Measurements from ENCODE around the gene LCE2D. TPM values are rescaled to one million over a fixed set of nuclear protein-coding genes. Genes with fewer than 3 reads are reported as not detected.
"Not testable (repeated sequence)": the region's sequence is repeated elsewhere in the genome, so short reads cannot be mapped to it uniquely, and the experiment has no call there.

LCE2D gene
- total RNA-seq, 1 experiment from 2014 or later, result not detected

GRCh38 chr1:152657677-152658076 is 5.5 kb upstream of the LCE2D start:
- Histone ChIP-seq H3K4me3 (ENCODE audit: low read depth in 2 of 2, low read length in 2 of 2) (no peak overlapping the region), H3K36me3 (ENCODE audit: control insufficient read depth, insufficient read depth, low read length) (no peaks in the 10 kb centered on the region), H3K9me3 (ENCODE audit: control insufficient read depth, insufficient read depth, low read depth, low read length) (no peaks in the 10 kb centered on the region), H3K27ac (ENCODE audit: low read length) (no peak overlapping the region), H3K4me1 (ENCODE audit: control insufficient read depth, insufficient read depth, low read length) (no peaks in the 10 kb centered on the region), H3K27me3 (ENCODE audit: control insufficient read depth, insufficient read depth, low read length) (peaks cover 10% of the 10 kb centered on the region)
- no peak for ATAC-seq
- intact Hi-C loops (cut with micrococcal nuclease; ENCODE audit: unreplicated experiment), result loop anchor here (5.0 to 10.0 kb wide), 2 partner anchors 210 to 567 kb away; no protein-coding TSS in a partner anchor
- no TSS peak for BruUV-seq (replicated peaks)
- DNase-seq (ENCODE audit: low read depth, low spot score), result no peak
- in situ Hi-C loops (cut with HindIII; ENCODE audit: low pct_unique_long_range_greater_than_20kb, low sequenced_read_pairs), result no loop called here
- CTCF ChIA-PET, result no interaction called here
- POLR2A ChIA-PET, result no interaction called here
- TF ChIP-seq TCF7L2 (IDR thresholded peaks at IDR 0.05; ENCODE audit: low read depth, low read length), result no peak
- TF ChIP-seq SIN3A (IDR thresholded peaks at IDR 0.05; ENCODE audit: borderline replicate concordance, insufficient read depth, low read depth, low read length), result no peak
- TF ChIP-seq, protein P1, sequence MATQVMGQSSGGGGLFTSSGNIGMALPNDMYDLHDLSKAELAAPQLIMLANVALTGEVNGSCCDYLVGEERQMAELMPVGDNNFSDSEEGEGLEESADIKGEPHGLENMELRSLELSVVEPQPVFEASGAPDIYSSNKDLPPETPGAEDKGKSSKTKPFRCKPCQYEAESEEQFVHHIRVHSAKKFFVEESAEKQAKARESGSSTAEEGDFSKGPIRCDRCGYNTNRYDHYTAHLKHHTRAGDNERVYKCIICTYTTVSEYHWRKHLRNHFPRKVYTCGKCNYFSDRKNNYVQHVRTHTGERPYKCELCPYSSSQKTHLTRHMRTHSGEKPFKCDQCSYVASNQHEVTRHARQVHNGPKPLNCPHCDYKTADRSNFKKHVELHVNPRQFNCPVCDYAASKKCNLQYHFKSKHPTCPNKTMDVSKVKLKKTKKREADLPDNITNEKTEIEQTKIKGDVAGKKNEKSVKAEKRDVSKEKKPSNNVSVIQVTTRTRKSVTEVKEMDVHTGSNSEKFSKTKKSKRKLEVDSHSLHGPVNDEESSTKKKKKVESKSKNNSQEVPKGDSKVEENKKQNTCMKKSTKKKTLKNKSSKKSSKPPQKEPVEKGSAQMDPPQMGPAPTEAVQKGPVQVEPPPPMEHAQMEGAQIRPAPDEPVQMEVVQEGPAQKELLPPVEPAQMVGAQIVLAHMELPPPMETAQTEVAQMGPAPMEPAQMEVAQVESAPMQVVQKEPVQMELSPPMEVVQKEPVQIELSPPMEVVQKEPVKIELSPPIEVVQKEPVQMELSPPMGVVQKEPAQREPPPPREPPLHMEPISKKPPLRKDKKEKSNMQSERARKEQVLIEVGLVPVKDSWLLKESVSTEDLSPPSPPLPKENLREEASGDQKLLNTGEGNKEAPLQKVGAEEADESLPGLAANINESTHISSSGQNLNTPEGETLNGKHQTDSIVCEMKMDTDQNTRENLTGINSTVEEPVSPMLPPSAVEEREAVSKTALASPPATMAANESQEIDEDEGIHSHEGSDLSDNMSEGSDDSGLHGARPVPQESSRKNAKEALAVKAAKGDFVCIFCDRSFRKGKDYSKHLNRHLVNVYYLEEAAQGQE (IDR thresholded peaks at IDR 0.05; ENCODE audit: insufficient read depth in 1 of 2, low read depth in 2 of 2, low read length in 1 of 2), result no peak

- DNase-seq (ENCODE audit: low read depth, low spot score), result no peak
- BruUV-seq (replicated peaks), result no TSS peak
- Histone ChIP-seq H3K4me1 (ENCODE audit: control insufficient read depth, insufficient read depth, low read length) (no peaks in the 10 kb centered on the region), H3K27ac (ENCODE audit: low read length) (no peak overlapping the region), H3K4me3 (ENCODE audit: low read depth in 2 of 2, low read length in 2 of 2) (no peak overlapping the region), H3K36me3 (ENCODE audit: control insufficient read depth, insufficient read depth, low read length) (no peaks in the 10 kb centered on the region), H3K27me3 (ENCODE audit: control insufficient read depth, insufficient read depth, low read length) (peaks cover 10% of the 10 kb centered on the region), H3K9me3 (ENCODE audit: control insufficient read depth, insufficient read depth, low read depth, low read length) (no peaks in the 10 kb centered on the region)
- no peak for ATAC-seq
- TF ChIP-seq, protein P1 (IDR thresholded peaks at IDR 0.05; ENCODE audit: insufficient read depth in 1 of 2, low read depth in 2 of 2, low read length in 1 of 2), result no peak
- TF ChIP-seq, protein P2, sequence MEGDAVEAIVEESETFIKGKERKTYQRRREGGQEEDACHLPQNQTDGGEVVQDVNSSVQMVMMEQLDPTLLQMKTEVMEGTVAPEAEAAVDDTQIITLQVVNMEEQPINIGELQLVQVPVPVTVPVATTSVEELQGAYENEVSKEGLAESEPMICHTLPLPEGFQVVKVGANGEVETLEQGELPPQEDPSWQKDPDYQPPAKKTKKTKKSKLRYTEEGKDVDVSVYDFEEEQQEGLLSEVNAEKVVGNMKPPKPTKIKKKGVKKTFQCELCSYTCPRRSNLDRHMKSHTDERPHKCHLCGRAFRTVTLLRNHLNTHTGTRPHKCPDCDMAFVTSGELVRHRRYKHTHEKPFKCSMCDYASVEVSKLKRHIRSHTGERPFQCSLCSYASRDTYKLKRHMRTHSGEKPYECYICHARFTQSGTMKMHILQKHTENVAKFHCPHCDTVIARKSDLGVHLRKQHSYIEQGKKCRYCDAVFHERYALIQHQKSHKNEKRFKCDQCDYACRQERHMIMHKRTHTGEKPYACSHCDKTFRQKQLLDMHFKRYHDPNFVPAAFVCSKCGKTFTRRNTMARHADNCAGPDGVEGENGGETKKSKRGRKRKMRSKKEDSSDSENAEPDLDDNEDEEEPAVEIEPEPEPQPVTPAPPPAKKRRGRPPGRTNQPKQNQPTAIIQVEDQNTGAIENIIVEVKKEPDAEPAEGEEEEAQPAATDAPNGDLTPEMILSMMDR (IDR thresholded peaks at IDR 0.05), result no peak
- TF ChIP-seq SIN3A (IDR thresholded peaks at IDR 0.05; ENCODE audit: borderline replicate concordance, insufficient read depth, low read depth, low read length) (no peak), POLR2AphosphoS5 (IDR thresholded peaks at IDR 0.05; ENCODE audit: low read depth, low read length) (no peak), TCF7L2 (IDR thresholded peaks at IDR 0.05; ENCODE audit: low read depth, low read length) (no peak)
- CTCF ChIA-PET, result no interaction called here
- POLR2A ChIA-PET, result no interaction called here
- intact Hi-C loops (cut with micrococcal nuclease; ENCODE audit: unreplicated experiment) (loop anchor here (5.0 to 10.0 kb wide), 2 partner anchors 209 to 566 kb away; no protein-coding TSS in a partner anchor), in situ Hi-C loops (cut with HindIII; ENCODE audit: low pct_unique_long_range_greater_than_20kb, low sequenced_read_pairs) (no loop called here)
Observed at GRCh38 chr1:152658649-152659048, 4.5 kb upstream of the LCE2D start.

- in situ Hi-C loops (cut with HindIII; ENCODE audit: low pct_unique_long_range_greater_than_20kb, low sequenced_read_pairs); H3K27ac ChIP-seq (ENCODE audit: low read length); POLR2A ChIA-PET; H3K4me3 ChIP-seq (ENCODE audit: low read depth in 2 of 2, low read length in 2 of 2); BruUV-seq (replicated peaks); H3K36me3 ChIP-seq (ENCODE audit: control insufficient read depth, insufficient read depth, low read length); ATAC-seq; CTCF ChIA-PET; H3K9me3 ChIP-seq (ENCODE audit: control insufficient read depth, insufficient read depth, low read depth, low read length); DNase-seq (ENCODE audit: low read depth, low spot score); intact Hi-C loops (cut with micrococcal nuclease; ENCODE audit: unreplicated experiment); H3K4me1 ChIP-seq (ENCODE audit: control insufficient read depth, insufficient read depth, low read length); H3K27me3 ChIP-seq (ENCODE audit: control insufficient read depth, insufficient read depth, low read length): not testable (repeated sequence)
Observed at GRCh38 chr1:152666171-152666570, 3.0 kb downstream of the LCE2D start.
